Activated T-helper 17 cell treated with anti-CD3 and anti-CD28 coated beads, Interleukin-2, amount 50 U/mL, for 72 hours (primary cell): ENCODE results near the gene EFL1. TPM values are rescaled to one million over a fixed set of nuclear protein-coding genes. Genes with fewer than 3 reads are reported as not detected.

Source experiments
- ATAC-seq: fragments of 150-1000 bp; cut with Tn5 transposase; replicated peaks from 2 replicates; pipeline ENCODE4 v1.10.0; 2021; ENCODE audit warnings: mild to moderate bottlenecking, moderate library complexity
- H3K27ac Mint-ChIP-seq: one replicate; pipeline ENCODE4 v1.8.0; 2022; ENCODE audit warnings: mixed read lengths
- H3K27me3 Mint-ChIP-seq: one replicate; pipeline ENCODE4 v1.8.0; 2022; ENCODE audit warnings: mixed read lengths
- H3K36me3 Mint-ChIP-seq: one replicate; pipeline ENCODE4 v1.8.0; 2022; ENCODE audit warnings: low read depth, mild to moderate bottlenecking, mixed read lengths
- H3K4me1 Mint-ChIP-seq: one replicate; pipeline ENCODE4 v1.8.0; 2022; ENCODE audit warnings: mixed read lengths
- H3K4me3 Mint-ChIP-seq: one replicate; pipeline ENCODE4 v1.8.0; 2022; ENCODE audit warnings: mild to moderate bottlenecking, mixed read lengths
- H3K9me3 Mint-ChIP-seq: one replicate; pipeline ENCODE4 v1.8.0; 2022; ENCODE audit warnings: mixed read lengths
- total RNA-seq, 2 donors: library from RNA; stranded (reverse); gene quantifications; one replicate each; pipeline ENCODE4 v1.2.3, GENCODE V29; 2022

EFL1 gene
- total RNA-seq, 2 donors from 2014 or later = 24.3 to 32.5 TPM

DNA sequence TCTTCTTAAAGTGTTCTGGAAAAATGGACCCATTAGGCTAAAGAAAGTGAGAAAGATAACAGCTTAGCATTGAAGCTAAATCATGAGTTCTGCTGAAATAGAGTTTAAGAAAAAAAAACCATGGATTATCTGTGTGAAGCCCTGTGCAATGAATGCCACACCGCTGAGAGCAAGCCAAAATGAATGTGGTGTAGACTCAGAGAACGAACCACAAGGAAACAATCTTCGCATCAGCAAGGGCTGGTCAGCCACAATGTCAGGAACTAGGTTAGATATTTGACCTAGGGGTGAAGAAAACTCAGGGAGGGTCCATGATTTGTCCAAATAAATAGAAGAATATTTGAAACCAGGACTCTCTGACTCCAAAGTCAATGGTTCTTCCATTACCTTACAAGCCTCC is 125.3 kb downstream of the EFL1 start:
- H3K36me3 Mint-ChIP-seq = peaks cover 65% of the 10 kb centered on the region
- ATAC-seq = no peak
- no peak overlapping the region for H3K27ac Mint-ChIP-seq
- H3K4me1 Mint-ChIP-seq = peaks cover 6% of the 10 kb centered on the region
- H3K9me3 Mint-ChIP-seq = no peaks in the 10 kb centered on the region
- no peak overlapping the region for H3K4me3 Mint-ChIP-seq
- no peaks in the 10 kb centered on the region for H3K27me3 Mint-ChIP-seq

DNA sequence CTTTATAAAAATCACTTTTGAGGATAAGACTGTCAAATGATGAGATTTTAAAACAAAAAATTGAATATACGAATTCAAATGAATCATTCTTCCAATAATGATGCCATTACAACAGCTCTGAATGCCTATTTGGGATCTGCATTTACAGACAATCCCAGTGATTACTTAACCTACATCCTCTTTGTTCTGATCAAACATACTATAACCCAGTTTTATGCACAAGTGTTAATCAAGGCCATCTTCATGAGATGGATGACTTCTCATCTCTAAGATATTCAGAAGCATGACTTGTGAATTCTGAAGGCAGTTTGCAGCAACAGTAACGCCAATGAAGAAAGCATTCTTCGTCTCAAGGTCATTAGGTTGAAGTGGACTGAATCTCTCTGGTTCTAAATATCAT is 126.4 kb downstream of the EFL1 start:
- Mint-ChIP-seq H3K27me3 (no peaks in the 10 kb centered on the region), H3K27ac (no peak overlapping the region), H3K4me3 (no peak overlapping the region), H3K36me3 (peaks cover 77% of the 10 kb centered on the region), H3K9me3 (no peaks in the 10 kb centered on the region), H3K4me1 (peaks cover 10% of the 10 kb centered on the region)
- no peak for ATAC-seq

DNA sequence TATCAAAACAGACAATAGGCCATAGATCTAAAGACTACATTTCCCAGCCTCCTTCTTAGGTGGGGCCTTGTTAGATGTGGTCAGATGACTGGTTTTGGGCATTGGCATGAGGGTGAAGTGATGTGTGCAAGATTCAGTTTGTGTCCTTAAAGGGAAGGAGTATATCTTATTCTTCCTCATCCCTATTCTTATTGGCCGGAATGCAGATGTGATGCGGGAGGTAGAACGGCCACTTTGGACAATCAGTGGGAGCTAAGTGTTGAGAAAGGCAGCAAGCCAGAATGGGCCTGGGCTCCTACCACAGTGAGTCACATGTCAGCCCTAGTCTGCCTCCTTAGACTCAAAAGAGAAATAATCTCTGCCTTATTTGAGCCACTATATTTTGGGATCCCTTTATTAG is 126.9 kb downstream of the EFL1 start:
- H3K4me3 Mint-ChIP-seq = no peak overlapping the region
- H3K9me3 Mint-ChIP-seq = no peaks in the 10 kb centered on the region
- no peak overlapping the region for H3K27ac Mint-ChIP-seq
- H3K27me3 Mint-ChIP-seq = no peaks in the 10 kb centered on the region
- H3K4me1 Mint-ChIP-seq = peaks cover 10% of the 10 kb centered on the region
- H3K36me3 Mint-ChIP-seq = peaks cover 80% of the 10 kb centered on the region
- ATAC-seq = no peak

DNA sequence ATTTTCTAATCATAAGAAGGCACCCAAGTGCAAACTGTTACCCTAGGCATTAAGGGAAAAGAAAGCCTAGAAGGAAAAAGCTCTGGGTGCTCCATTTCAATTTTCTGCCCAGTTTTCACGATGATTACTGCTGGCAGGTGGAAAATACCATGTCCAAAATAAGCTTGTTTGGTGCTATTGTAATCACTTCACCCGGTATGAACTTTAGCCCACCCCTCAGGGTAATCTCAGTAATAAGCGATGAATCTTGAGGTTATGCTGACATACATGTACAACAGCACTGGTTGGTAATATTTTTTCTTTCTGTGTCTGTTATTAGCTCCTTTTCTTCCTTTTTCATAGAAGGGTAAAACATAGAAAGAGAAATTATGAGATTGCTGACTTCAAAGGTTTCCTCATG is 128.1 kb downstream of the EFL1 start:
- no peaks in the 10 kb centered on the region for H3K27me3 Mint-ChIP-seq
- H3K9me3 Mint-ChIP-seq = no peaks in the 10 kb centered on the region
- peaks cover 91% of the 10 kb centered on the region for H3K36me3 Mint-ChIP-seq
- H3K4me1 Mint-ChIP-seq = peaks cover 6% of the 10 kb centered on the region
- no peak for ATAC-seq
- H3K27ac Mint-ChIP-seq = no peak overlapping the region
- no peak overlapping the region for H3K4me3 Mint-ChIP-seq

DNA sequence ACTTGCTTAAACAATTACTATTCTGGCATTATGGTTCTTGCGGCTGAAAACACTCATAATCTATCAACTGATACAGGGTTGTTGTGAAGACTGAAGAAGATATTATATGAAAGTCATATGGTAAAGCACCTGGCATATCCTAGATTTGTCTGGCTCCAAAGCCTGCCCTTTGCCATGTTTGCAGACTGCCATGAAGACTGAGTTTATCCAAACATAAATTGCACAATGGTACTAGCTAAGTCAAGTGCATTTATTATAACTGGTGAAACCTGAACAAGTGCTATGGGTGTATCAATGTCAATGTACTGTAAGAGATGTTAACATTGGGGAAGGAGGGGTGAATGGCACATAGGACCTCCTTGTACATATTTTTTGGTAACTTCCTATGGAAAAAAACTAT is 129.3 kb downstream of the EFL1 start:
- Mint-ChIP-seq H3K9me3 (no peaks in the 10 kb centered on the region), H3K4me3 (no peak overlapping the region), H3K27ac (no peak overlapping the region), H3K36me3 (peaks cover 93% of the 10 kb centered on the region), H3K27me3 (no peaks in the 10 kb centered on the region), H3K4me1 (peaks cover 6% of the 10 kb centered on the region)
- ATAC-seq = no peak

DNA sequence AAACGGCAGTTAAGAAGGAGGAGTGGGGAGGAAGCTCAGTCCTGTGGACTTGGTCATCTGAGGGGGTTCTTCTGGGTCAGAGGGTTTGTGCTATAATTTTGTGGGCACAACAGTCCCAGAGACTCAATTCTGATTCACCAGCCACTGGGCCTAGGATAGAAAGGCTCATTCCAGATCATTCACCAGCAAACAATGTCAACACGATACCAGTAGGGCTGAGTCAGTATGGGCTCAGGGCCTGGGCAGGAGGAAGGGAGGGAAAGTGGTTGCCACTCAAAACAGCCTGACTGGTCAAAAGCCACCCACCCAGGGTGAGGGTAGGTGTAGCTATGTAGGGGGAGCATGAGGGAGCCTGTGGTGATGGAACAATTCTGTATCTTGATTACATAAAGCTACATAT is 129.8 kb downstream of the EFL1 start:
- Mint-ChIP-seq H3K4me1 (peaks cover 6% of the 10 kb centered on the region), H3K4me3 (no peak overlapping the region), H3K9me3 (no peaks in the 10 kb centered on the region), H3K27ac (no peak overlapping the region), H3K36me3 (peaks cover 92% of the 10 kb centered on the region), H3K27me3 (no peaks in the 10 kb centered on the region)
- ATAC-seq = peak; percentile 37

DNA sequence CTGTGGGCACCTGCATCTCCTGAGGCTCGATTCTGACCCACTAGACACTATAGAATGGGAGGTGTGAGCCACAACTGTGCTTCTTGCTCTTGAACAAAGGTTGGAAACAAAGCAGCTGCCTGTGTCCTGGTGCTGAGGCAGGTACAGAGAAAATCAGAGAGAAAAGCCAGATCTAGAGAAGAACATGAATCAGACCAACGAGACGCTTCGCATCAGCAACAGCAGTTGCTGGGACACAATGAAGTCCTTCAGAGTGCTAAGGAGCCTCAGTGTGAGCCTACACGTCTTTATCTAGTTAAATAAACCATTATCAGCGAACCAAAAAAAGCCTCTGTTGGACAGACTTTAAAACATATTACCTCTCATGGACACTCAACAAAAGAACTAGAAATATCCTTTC is 130.4 kb downstream of the EFL1 start:
- Mint-ChIP-seq H3K36me3 (peaks cover 85% of the 10 kb centered on the region), H3K27ac (no peak overlapping the region), H3K4me1 (peaks cover 6% of the 10 kb centered on the region), H3K4me3 (no peak overlapping the region), H3K27me3 (no peaks in the 10 kb centered on the region), H3K9me3 (no peaks in the 10 kb centered on the region)
- ATAC-seq = no peak

DNA sequence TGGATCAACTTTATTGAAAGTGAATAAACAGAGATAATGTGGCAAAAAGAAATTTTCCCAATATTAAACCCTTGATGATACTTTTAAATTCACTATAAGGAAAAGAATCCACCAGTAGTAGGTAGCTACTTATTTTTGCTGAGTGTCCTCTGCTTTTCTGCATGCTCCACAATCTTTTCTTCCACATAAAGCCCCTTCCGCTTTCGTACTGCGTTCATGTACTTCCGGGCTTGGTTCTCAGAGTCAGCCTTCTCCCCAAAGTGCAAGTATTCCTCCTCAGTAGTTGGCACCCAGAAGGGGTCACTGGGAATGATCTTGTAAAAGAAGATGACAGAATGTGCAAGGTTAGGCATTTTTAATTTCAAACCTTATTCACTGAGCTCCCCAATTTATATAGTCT is 132.3 kb downstream of the EFL1 start:
- H3K4me3 Mint-ChIP-seq = no peak overlapping the region
- no peak overlapping the region for H3K27ac Mint-ChIP-seq
- peaks cover 67% of the 10 kb centered on the region for H3K36me3 Mint-ChIP-seq
- H3K4me1 Mint-ChIP-seq = peaks cover 6% of the 10 kb centered on the region
- H3K9me3 Mint-ChIP-seq = no peaks in the 10 kb centered on the region
- H3K27me3 Mint-ChIP-seq = no peaks in the 10 kb centered on the region
- ATAC-seq = no peak

DNA sequence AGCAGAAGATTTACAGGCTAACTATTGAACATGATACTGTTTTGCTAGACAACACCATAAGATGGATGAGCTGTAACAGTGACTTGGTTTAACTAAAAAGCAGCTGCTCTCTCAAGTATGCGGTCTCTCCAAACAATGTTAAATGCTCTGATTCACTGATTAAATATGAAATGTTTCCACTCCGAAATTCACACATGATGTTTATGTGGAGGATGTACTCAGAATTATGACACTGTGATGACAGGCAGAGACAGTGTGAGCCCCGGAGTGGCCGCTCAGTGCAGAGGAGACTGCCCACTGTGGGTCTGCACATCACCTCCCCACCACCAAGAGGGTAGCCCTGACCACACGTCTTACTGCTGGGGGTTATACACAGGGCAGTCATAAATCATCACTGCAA is 132.8 kb downstream of the EFL1 start:
- no peak for ATAC-seq
- Mint-ChIP-seq H3K9me3 (no peaks in the 10 kb centered on the region), H3K4me1 (peaks cover 6% of the 10 kb centered on the region), H3K27ac (no peak overlapping the region), H3K36me3 (peaks cover 62% of the 10 kb centered on the region), H3K27me3 (no peaks in the 10 kb centered on the region), H3K4me3 (no peak overlapping the region)

DNA sequence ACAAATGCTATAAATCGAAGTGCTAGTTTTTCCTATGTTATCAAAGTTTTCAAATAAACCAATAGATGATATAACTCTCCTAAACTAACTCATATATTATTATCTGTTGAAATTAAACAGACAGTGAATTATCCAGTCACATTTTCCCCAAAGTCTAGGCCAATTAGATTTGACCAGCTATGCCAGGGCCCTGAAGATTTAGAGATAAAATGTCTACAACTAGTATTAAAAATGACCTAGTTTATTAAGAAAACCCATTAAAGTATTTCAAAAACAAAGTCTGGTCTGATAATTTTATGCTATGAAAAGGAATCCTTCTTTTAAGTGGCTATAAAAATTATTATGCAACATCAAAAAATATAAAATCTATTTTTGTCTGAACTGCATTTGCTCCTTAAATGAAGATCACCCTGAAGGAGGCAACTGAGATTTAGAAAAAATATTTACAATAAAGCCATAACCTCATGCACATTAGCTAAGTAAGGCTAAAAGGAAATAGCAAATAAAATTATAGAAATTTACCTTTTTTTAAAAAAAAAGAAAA is 133.3 kb downstream of the EFL1 start:
- Mint-ChIP-seq H3K36me3 (peaks cover 58% of the 10 kb centered on the region), H3K27ac (no peak overlapping the region), H3K4me1 (peaks cover 6% of the 10 kb centered on the region), H3K4me3 (no peak overlapping the region), H3K9me3 (no peaks in the 10 kb centered on the region), H3K27me3 (no peaks in the 10 kb centered on the region)
- no peak for ATAC-seq

DNA sequence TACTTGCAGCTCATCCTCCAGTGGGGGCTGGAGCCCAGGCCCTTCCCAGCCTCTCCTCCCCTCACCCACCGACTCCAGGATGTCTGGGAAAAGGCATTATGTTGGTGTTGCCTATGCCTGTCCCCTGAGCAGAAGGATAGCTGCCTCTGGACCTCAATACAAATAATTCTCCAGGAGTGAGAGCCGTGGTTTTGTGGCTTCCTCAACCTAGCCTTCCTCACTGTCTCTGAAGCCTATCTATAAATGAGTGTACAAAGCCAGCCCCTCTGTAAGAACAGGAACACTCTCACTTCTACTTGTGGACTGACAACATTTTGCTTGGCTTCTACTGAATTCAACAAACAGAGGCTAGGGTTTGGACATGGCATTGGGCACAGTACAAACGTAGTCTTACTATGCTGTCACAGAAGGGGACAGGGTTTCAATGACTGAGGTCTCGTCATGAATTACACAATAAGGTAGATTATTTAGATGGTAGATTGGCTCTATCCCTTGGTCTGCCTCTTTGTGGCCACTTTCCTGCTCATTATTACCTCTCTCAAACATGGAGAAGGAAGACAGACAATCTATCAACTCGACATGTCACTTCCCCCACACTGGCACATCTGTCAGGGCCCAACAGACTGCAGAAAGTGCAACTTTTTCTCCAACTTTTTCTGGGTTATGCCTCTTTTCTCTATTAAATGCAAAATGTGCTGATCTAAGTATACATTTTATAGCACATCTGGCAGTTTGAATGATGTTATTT is 134.0 kb downstream of the EFL1 start:
- ATAC-seq = peak; percentile 70
- Mint-ChIP-seq H3K4me1 (peaks cover 6% of the 10 kb centered on the region), H3K36me3 (peaks cover 52% of the 10 kb centered on the region), H3K27ac (no peak overlapping the region), H3K4me3 (no peak overlapping the region), H3K9me3 (no peaks in the 10 kb centered on the region), H3K27me3 (no peaks in the 10 kb centered on the region)

DNA sequence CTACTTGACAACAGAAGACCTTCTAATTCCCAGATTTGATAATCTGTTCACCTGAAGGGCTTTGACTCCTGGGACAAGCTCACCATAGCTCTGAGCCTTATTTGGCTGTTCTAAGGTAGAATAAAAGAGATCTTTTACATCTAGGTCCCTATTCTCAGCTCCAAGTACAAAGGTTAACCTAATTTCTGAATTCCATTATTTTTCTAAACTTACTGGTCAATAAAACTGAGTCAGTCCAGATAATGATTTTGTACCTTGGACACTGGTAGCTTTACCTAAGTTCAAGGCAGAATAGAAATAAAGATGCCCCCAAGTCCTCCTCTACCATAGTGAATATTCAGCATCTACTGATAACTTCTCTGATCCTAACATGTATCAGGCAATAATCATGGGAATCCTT is 135.0 kb downstream of the EFL1 start:
- Mint-ChIP-seq H3K9me3 (no peaks in the 10 kb centered on the region), H3K36me3 (peaks cover 51% of the 10 kb centered on the region), H3K4me3 (no peak overlapping the region), H3K27me3 (no peaks in the 10 kb centered on the region), H3K4me1 (peaks cover 6% of the 10 kb centered on the region), H3K27ac (no peak overlapping the region)
- no peak for ATAC-seq

DNA sequence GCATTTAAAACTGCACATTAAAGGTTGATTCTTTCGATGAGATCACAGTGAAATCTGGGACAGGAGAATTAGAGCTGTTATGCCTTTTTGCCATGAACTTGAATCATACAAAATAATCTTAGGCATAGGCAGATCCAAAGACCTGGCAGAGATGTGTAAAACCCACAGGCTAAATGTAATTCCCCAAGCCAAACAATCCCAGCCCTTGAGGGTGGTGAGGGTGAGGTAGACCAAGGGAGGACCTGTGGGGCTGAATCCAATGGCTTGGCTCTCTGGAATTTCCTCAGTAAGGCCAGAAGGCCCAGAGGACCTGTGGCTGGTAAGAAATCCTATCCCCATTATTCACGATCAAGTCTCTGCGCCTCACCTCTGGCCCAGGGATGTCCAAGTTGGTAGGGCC is 136.2 kb downstream of the EFL1 start:
- Mint-ChIP-seq H3K27me3 (no peaks in the 10 kb centered on the region), H3K36me3 (peaks cover 39% of the 10 kb centered on the region), H3K4me3 (no peak overlapping the region), H3K9me3 (no peaks in the 10 kb centered on the region), H3K4me1 (no peaks in the 10 kb centered on the region), H3K27ac (no peak overlapping the region)
- no peak for ATAC-seq

DNA sequence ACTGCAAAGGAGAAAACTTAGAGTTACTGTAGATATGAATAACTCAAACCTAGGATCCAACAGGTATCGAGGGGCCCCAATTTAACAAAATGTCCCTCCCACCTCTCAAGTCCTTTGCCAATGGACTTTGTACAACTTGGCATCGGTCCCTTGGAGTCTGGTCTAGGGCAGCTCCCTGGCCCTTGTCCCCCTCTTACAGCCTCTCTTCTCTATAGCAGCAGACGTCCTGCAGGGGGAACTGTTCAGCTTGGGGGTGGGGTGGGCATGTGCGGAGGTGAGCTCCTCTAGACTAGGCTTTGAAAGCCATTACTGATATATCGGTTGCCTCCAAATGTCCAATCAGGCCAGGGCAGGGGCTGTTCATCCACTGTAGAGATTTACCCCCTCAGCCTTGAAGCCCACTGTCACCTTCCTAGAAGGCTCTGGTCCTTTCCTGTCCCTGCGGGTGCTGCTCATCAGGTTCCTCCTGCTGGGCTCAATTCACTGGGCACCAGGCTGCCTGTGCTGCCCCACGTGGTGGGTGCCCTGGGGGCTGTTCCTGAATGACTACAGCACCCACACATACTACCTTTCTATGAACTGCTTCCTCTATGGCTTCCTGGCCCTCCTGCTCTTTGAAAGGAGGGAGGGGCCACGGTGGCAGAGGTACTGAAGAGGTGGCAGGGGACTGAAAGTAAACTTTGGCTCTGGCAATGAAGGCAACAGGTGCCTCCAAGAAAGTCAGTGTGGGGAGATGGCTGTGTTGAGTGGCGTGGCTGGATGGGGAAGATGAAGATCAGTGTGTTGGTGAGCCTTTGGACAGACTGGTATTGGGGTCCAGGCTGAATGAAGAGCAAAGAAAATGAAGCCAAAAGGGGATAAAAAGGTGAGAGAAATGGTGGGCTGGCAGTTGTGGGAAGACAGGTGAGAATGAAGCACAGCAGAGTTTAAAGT is 137.9 kb downstream of the EFL1 start:
- no peaks in the 10 kb centered on the region for H3K9me3 Mint-ChIP-seq
- H3K27ac Mint-ChIP-seq = no peak overlapping the region
- peaks cover 23% of the 10 kb centered on the region for H3K36me3 Mint-ChIP-seq
- H3K27me3 Mint-ChIP-seq = no peaks in the 10 kb centered on the region
- ATAC-seq = no peak
- no peak overlapping the region for H3K4me3 Mint-ChIP-seq
- H3K4me1 Mint-ChIP-seq = no peaks in the 10 kb centered on the region
